ENCODE data around the gene HS6ST1. TPM values are rescaled to one million over a fixed set of nuclear protein-coding genes. Genes with fewer than 3 reads are reported as not detected.

The HS6ST1 gene
- 7.8 and 13.3 TPM in 2 replicates for total RNA-seq

GRCh38 chr2:128318776-128319464 is at the start of gene HS6ST1:
TSS of gene HS6ST1 (minus strand) at chr2:128318868. CDS start at chr2:128318563, 305 bp downstream.

Small RNA genes within 50 kb of the gene (small RNA-seq; reads per million reads assigned to genes)
- not detected for gene RF00019

Other genes with a start within 250 kb of the HS6ST1 start
- 24.7 and 75.0 TPM in 2 replicates for gene UGGT1, start 227.7 kb downstream of the HS6ST1 start, total RNA-seq